MM.1S (cell line): ENCODE measurements around the gene PKD1.

ENCODE experiments used
- EZH2 ChIP-seq: fragments of 300-600 bp; sonication (generic); optimal IDR thresholded peaks from 2 replicates; pipeline ENCODE3; 2017; ENCODE audit warnings: low read depth, mild to moderate bottlenecking, antibody characterized with exemption, low read length, mixed read lengths
- TF ChIP-seq, protein P1 (sequence below): fragments of 300-600 bp; sonication (generic); IDR thresholded peaks from 2 replicates; pipeline ENCODE4 v1.5.1; 2016; ENCODE audit warnings: antibody characterized with exemption, low read length, mixed read lengths

DNA sequence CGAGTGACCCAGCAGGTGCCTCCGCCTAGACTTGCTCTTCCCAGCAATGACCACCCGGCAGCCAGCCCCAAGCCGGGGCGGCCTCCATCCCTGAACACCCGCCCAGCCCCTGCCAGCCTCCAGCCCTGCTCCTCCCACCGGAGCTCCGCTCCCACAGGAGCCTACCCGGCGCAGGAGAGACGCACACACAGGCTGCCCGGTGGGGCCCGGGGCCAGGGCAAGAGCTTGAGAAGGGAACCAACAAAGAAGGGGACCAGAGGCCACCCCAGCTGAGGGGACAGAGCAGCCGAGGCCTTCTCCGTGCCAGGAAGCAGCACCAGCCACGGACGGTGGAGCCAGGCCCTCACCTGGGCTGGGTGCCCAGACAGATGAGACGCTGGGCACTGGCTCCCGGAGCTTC lies 13.8 kb downstream of the PKD1 start:
- TF ChIP-seq, protein P1, sequence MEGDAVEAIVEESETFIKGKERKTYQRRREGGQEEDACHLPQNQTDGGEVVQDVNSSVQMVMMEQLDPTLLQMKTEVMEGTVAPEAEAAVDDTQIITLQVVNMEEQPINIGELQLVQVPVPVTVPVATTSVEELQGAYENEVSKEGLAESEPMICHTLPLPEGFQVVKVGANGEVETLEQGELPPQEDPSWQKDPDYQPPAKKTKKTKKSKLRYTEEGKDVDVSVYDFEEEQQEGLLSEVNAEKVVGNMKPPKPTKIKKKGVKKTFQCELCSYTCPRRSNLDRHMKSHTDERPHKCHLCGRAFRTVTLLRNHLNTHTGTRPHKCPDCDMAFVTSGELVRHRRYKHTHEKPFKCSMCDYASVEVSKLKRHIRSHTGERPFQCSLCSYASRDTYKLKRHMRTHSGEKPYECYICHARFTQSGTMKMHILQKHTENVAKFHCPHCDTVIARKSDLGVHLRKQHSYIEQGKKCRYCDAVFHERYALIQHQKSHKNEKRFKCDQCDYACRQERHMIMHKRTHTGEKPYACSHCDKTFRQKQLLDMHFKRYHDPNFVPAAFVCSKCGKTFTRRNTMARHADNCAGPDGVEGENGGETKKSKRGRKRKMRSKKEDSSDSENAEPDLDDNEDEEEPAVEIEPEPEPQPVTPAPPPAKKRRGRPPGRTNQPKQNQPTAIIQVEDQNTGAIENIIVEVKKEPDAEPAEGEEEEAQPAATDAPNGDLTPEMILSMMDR: no peak
- no peak for TF ChIP-seq EZH2
